ENCODE results near the gene PIH1D2. TPM values are rescaled to one million over a fixed set of nuclear protein-coding genes. Genes with fewer than 3 reads are reported as not detected.

PIH1D2 gene
- total and polyA plus RNA-seq, 2 of the 8 experiments (the other 6 are each of a cell fraction or from before 2014, with no cell fraction given): 0.53 to 0.73 TPM

DNA sequence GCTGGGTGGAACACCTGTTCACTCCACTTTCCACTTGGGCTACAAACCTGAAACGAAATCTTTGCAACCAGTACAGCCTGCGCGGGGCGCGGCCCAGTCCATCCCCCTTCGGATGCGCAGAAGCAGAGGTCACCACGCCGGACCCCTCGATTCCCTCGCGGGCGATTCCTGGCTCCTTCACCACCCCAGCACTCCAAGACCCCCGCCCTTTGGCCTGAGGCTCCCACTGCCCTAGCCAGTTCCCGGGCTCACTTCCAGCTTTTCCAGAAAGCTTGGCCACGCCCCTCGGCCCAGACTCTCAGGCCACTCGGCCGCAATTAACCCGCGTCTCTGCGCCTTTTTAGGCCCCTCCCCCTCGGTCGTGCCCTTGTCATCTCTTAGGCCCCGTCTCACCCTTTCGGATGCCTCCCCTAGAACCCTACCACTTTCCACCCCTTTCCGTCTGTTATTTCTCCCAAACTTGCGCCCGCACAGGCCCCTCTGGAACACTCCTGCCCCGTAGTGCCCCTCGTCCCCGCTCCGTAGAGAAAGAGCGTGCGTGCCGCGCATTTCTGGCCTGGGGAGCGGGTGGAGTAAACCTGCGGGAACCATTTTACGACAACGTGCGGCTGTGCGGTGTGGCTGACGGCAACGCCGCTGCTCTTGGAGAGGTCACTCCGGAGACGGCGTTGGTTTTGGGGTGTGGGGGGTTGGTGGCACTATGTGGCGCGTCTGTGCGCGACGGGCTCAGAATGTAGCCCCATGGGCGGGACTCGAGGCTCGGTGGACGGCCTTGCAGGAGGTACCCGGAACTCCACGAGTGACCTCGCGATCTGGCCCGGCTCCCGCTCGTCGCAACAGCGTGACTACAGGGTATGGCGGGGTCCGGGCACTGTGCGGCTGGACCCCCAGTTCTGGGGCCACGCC is 48.8 kb downstream of the PIH1D2 start, which contains the start of gene DLAT (continued):
- TF ChIP-seq YY1 (IDR thresholded peaks at IDR 0.05; ENCODE audit: low read depth, low read length): peak; percentile 22; the same call in 1 of the 2 replicates
- no peak for TF ChIP-seq CTBP2 (IDR thresholded peaks at IDR 0.05; ENCODE audit: borderline replicate concordance, insufficient read depth, insufficient read length, low read length)
- TF ChIP-seq GTF2F1 (IDR thresholded peaks at IDR 0.05; ENCODE audit: borderline replicate concordance, low read depth, low read length): no peak
- TF ChIP-seq SP1 (IDR thresholded peaks at IDR 0.05; ENCODE audit: low read depth, low read length): peak; percentile 98
- TF ChIP-seq, protein P1, sequence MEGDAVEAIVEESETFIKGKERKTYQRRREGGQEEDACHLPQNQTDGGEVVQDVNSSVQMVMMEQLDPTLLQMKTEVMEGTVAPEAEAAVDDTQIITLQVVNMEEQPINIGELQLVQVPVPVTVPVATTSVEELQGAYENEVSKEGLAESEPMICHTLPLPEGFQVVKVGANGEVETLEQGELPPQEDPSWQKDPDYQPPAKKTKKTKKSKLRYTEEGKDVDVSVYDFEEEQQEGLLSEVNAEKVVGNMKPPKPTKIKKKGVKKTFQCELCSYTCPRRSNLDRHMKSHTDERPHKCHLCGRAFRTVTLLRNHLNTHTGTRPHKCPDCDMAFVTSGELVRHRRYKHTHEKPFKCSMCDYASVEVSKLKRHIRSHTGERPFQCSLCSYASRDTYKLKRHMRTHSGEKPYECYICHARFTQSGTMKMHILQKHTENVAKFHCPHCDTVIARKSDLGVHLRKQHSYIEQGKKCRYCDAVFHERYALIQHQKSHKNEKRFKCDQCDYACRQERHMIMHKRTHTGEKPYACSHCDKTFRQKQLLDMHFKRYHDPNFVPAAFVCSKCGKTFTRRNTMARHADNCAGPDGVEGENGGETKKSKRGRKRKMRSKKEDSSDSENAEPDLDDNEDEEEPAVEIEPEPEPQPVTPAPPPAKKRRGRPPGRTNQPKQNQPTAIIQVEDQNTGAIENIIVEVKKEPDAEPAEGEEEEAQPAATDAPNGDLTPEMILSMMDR (IDR thresholded peaks at IDR 0.05; ENCODE audit: control extremely low read depth in 1 of 3, insufficient read depth in 1 of 3, low read depth in 1 of 3, low read length in 3 of 3): no peak
- TF ChIP-seq TAF1 (IDR thresholded peaks at IDR 0.05; ENCODE audit: low read depth, low read length): peak; percentile 93
- no peak for TF ChIP-seq SUZ12 (IDR thresholded peaks at IDR 0.05; ENCODE audit: low read length)
- no peak; the same call in 1 of the 2 replicates for TF ChIP-seq SP4 (IDR thresholded peaks at IDR 0.05; ENCODE audit: low read length)
- TF ChIP-seq RFX5 (IDR thresholded peaks at IDR 0.05; ENCODE audit: borderline replicate concordance, low read depth, low read length): no peak
- TF ChIP-seq, protein P2, sequence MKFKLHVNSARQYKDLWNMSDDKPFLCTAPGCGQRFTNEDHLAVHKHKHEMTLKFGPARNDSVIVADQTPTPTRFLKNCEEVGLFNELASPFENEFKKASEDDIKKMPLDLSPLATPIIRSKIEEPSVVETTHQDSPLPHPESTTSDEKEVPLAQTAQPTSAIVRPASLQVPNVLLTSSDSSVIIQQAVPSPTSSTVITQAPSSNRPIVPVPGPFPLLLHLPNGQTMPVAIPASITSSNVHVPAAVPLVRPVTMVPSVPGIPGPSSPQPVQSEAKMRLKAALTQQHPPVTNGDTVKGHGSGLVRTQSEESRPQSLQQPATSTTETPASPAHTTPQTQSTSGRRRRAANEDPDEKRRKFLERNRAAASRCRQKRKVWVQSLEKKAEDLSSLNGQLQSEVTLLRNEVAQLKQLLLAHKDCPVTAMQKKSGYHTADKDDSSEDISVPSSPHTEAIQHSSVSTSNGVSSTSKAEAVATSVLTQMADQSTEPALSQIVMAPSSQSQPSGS (IDR thresholded peaks at IDR 0.05; ENCODE audit: low read length): no peak; the same call in 1 of the 2 replicates
- no peak for TF ChIP-seq EP300 (IDR thresholded peaks at IDR 0.05; ENCODE audit: borderline replicate concordance in 1 of 2, low read depth in 2 of 2, low read length in 2 of 2)
- TF ChIP-seq CREB1 (IDR thresholded peaks at IDR 0.05): peak; percentile 68
- TF ChIP-seq, protein P3, sequence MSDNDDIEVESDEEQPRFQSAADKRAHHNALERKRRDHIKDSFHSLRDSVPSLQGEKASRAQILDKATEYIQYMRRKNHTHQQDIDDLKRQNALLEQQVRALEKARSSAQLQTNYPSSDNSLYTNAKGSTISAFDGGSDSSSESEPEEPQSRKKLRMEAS (IDR thresholded peaks at IDR 0.05): peak; percentile 81
- TF ChIP-seq, protein P4, sequence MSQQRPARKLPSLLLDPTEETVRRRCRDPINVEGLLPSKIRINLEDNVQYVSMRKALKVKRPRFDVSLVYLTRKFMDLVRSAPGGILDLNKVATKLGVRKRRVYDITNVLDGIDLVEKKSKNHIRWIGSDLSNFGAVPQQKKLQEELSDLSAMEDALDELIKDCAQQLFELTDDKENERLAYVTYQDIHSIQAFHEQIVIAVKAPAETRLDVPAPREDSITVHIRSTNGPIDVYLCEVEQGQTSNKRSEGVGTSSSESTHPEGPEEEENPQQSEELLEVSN (IDR thresholded peaks at IDR 0.05): peak; percentile 76; the same call in 1 of the 2 replicates
- peak; percentile 88 for TF ChIP-seq PHF8 (conservative IDR thresholded peaks at IDR 0.05; ENCODE audit: low read depth, low read length)
- TF ChIP-seq, protein P5, sequence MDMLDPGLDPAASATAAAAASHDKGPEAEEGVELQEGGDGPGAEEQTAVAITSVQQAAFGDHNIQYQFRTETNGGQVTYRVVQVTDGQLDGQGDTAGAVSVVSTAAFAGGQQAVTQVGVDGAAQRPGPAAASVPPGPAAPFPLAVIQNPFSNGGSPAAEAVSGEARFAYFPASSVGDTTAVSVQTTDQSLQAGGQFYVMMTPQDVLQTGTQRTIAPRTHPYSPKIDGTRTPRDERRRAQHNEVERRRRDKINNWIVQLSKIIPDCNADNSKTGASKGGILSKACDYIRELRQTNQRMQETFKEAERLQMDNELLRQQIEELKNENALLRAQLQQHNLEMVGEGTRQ (IDR thresholded peaks at IDR 0.05; ENCODE audit: low read length): no peak

Measured in H1 (cell line).